SHP77 (cell line): ENCODE data around the gene TIGIT.
A peak's percentile ranks its signal among the peaks of the same experiment; 100 is the strongest.

ENCODE experiments used
- DNase-seq, 2 experiments: peaks; one replicate each; lab custom pipeline; 2025; lab: John Stamatoyannopoulos, UW

Gene TIGIT

DNA sequence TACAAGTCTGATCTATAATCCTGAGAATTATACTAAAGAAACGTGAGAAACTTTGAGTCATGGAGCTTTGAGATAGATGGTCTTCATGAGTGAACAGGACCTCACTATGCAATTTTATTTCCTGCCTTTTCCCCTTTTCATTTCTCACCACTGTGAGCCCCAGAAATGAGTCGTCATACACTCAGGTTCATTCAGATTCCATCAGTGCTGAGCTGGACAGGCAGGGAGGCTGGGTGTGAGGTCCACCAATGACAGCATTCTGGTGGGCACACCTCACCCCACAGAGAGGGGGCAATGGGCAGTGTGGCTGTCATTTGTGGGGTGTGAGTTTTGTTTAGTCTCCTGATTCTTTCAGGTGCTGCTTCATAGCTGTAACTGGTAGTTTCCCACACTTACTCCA, 16.9 kb downstream of the TIGIT start:
- no peak for DNase-seq

DNA sequence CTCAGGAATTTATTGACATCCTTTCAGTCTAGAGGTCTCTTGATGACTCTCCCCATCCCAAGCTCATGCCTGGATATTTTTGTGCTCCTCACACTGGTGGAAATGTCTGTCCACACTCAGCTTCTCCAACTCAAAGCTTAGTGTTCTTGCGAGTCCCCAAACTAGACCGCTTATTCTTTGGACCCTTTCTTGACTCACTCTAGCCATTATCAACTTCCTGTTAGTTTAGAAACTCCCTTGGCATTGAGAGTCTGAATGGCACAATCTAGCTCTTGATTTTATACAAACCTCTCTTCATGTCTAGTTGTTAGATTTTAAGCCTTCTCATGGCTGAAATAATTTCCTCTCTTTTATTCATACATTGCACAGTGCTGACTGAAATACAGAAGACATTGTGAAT, 19.6 kb downstream of the TIGIT start:
- no peak for DNase-seq

DNA sequence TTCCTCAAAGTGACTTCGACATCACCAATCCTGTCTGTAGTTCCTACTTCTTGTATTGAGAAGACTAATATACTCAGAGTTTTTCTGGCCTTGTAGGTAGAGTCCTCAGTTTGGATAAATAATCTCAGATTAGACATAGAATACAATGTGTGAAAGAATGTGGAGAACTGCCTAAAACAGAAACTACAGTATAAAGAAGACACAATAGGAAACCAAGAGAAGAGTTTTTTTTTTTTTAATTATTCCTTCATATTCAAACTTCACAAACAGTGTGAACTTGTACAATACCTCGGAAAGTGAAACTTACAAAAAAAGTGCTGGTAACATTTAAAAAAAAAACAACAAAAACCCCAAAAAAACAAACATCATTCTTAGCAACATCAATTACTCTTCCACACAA, 20.5 kb downstream of the TIGIT start:
- no peak for DNase-seq

DNA sequence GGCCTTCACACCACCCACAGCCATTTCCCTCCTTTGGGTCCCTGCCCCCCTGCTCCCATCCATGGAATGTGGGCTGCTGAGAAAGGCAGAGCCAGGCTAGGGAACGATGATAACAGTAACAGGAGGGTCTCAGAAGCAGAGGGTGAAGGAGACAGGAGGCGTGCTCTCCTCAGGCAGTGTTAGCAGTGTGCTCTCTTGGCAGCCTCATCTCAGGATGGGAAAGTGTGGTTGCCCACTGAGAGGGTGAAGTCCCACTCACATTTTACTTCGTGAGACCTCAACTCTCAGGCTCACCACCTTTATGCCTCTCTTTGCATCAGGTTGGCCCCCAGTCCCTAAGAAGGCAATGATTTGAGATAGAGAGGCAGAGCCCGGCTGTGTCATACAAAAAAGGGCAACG, 24.5 kb downstream of the TIGIT start:
- no peak for DNase-seq

DNA sequence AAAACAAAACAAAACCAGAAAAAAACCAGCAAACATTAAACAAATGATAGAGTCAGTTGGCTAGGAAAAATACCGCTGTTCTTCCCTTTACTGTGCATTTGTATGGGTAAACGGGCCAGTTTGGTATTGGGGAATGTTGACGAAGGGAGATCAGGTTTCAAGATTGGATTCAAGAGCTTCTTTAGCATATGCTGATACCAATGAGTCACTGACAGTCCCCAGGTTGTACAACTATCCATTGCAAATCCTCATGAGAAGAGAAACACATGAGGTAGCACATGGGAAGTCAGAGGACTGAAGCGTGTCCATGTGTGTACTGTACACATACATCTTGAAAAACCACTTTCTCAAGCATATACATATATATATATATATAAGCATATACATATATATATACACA, 25.6 kb downstream of the TIGIT start:
- DNase-seq, result peak; percentile 70 to 72

DNA sequence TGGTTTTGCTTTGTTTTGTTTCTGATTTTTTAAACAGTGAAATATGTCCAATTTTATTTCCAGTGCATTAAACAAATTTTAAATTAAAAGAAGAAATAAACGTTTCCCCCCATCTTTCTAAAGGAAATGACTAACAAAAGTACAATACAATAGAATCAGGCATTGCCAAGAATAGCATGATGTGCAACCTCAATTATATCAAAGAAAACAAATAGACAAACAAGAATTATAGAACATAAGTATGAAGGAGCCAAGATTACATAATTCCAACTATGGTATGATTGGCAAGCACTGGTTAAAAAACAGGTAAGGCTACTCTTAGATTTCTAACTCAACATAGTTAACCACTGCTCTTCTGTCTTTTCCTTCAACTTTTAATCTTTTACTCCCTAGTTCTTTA, 26.4 kb downstream of the TIGIT start:
- no peak for DNase-seq

DNA sequence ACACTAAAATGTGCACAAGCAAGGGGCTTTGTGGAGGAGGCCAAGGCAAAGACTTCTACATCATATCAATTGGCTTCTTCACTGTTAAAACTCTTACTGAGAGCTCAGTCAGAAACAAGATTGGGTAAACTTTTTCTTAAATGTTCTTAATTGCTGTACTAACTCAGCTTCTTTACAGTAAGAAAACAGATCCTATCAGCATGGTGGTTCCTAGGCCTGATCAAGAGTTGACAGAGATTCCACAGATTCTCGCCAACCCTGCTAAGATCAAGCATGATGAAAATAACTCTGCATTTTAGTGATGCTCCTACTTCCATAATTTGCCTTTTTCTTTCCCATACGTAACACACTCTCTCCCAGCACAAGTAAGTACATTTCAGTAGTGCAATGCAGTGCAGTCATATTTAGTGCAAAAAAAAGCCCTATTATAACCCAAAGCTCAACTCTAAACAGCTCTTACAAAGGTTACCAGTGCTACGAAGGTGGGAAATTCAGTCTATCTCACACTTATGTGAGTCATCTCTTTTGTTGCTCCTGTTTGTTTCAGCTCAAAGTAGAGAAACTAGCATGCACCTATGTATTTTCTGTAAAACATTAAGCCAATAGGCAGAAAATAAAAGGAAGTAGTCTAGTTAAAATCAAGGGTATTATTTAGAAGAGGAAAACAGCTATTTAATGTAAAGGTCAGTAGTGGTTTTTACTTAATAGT, 29.9 kb downstream of the TIGIT start:
- DNase-seq, result no peak

DNA sequence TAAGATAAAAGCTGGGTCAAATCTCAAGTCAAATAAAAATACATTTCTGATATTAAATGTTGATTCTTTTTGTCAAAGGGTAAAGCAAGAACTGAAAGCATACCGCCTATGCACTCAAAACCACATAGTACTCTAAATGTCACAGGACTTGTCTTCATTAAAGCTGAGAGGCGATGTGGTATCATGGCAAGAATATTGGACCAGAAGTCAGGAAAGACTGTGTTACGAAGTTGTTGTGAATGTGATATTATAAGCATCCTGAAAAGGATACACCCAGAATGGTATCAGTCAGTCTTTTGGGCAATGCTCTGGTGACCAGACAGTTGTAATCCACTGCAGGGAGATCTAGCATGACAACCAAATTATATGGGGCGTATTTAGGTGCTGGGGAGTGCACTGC, 33.8 kb downstream of the TIGIT start:
- no peak for DNase-seq

DNA sequence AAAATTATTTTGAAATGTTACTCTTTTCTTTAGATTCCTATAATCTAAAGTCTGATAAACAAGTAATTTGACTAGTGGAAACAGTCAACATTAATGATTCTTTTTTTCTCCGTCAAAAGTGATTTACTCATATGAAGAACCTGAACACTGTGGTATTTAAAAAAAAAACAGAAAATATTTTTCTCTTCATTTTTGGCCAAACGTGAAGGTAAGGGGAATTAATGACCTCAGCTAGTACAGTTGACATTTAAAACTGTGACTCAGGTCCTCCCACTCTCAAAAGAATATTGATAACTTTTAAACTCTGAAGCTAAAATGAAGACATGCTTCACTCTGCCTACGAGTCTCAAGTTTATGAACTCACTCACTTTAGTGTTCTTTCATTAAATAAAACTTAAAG, 34.5 kb downstream of the TIGIT start:
- no peak for DNase-seq

DNA sequence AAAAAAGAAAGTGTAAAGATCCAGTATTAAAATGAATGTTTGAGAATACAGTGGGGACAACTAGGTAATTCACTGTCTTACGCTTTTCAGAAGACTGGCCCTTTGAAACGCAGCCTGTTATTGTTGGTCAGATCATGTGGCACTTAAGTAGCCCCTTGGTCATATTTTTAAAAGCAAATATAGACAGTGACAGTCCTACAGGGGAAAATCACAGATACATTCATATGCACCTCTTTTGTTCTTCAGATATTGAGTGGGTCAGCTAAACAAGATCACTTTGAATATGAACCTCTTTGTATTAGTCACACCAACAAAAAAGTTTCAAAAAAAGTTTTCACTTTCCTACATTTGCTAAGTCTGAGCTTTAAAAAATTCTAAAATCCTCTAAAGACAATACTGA, 36.0 kb downstream of the TIGIT start:
- no peak for DNase-seq

DNA sequence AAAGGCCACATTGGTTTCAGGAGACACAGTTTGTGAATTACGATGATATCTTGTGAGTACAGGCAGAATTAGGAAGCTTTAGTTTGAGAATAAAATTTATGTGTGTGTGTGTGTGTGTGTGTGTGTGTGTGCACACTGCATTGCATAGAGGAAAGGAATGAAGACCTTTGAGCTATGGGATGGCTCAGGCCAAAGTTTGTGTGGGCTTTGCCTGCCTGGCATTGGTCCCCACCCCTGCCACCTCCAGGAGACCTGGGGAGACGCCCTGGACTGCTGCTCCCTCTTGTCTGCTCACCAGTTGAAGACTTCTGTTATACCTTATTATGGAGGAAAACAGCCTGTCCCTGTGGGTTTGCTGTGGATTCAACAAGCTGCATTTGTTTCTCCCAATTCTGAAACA, 37.2 kb downstream of the TIGIT start:
- no peak for DNase-seq

DNA sequence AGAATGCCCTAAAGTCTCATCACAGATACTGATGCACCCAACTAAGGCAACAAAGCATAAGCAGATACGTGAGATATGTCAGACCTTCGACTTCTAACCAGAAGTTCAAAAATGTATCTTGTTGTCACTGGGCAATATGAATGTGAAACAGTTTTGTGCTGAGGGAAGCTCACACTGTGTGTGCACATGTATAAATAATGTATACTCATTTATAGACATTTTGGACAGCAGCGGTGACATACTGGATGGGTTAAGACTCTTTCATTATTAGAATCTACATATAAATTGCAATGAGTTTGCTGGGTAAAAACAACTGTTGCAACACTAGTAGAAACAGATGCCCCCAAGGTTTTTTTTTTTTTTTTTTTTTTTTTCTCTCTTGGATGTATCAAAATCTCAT, 37.9 kb downstream of the TIGIT start:
- DNase-seq, result no peak

DNA sequence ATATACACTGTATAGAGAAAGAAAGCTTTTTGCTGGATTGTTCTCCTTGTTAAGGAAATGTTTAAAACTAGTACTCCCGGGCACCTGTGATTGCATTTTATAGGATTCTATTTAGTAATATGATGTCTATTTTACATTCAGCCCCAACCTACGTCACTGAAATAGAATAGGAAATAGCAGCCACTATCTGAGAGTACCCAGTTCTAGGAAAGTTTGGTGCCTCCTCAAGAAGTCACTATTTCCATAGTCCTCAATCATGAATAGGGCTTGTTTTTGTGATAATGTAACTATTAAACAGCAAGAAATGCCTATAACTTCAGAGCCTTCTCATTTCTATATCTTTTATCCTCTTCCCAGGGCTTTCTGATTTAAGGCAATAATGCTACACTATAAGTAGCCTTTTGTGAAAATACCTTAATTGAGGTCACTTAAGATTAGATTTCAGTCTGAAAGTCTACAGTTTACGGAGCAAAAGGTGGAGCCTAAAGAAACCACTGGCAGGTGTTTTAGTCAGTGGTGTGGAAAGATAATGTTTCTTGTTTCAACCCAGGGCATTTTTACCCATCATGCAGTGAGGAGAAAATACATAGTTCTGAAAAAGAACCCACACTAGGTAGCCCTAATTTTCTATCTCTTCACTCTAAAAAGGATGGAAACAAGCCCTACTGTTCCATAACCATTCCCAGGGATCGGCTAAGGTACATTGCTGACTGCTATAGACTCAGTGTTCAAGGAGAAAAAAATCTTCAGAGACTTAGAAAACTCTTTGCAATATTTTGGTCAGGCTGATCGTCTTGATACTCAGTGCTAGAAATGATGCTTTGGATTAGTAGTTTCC, 38.7 kb downstream of the TIGIT start:
- no peak for DNase-seq

DNA sequence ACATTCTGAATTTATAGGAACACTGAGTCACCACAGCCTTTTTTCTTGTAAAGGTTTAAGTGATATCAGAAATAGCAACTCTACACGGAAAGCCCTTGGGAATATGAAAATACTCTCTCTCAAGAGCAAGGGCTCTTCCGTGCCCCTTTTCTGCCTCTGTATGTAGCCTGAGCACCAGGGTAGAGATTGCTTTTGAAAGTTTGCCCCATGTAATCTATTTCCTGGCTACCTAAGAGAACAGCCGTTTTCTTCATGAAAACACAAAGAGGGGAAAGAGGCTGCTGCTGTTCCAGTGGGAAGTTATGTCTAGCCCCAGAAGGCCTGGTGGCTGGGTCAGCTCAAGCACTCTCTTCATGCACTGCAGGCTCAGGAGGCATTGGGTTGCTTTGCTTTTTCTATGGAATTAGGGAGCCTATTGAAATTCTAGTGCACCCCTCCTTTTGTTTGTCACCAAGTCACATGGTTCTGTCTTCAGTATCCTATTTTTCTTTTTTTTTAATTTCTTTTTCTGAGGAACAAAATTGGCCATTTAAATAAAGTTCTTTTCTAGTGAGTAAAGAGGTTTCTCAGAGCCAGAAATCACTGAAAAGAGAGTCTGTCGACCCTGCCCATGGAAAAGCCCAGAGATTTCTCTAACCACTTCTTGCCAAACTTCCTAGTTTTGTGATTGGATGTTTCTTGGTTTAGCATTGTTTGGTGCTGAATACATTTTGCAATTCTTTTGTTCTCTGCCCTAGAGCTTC, 39.5 kb downstream of the TIGIT start:
- no peak for DNase-seq

DNA sequence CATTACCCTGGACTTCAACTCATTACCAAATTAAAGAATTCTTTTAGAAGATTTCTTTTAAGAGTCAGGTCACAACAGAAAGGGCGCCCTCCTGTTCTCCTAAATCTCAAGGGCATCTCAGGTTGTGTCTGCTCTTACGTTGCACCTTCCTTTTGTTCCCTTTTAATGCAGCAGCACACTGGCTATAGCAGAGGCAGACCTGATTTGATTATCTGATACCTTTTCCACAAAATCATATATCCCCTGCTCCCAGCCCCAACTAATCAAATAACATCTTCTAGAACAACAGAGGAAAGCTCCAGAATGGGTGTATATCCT, 40.1 kb downstream of the TIGIT start:
- no peak for DNase-seq

DNA sequence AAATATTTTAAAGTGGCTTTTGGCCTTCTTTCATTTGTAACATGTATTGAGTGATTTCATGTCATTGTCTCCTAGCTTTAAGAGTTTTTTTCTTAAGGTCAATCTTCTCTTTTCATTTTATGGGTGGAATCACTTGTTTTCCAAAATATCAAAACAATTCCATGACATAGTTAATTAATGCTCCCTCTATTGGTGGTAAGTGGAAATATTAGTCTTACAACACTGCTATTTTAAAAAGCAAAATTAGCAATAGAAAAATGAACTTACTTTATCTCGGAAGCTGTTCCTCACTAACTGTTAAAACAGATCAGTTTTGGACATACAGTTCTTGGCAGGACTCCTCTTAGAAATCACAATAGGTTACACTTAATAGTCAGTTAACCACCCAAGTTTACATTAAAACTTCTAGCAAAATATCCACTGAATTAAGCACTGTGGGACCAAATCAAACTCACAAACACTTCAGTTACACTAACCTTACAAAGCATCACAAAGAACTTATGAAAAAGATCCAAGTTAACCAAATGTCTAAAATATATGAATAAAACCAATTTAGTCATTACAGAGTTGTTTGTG, 42.4 kb downstream of the TIGIT start:
- DNase-seq, result no peak

DNA sequence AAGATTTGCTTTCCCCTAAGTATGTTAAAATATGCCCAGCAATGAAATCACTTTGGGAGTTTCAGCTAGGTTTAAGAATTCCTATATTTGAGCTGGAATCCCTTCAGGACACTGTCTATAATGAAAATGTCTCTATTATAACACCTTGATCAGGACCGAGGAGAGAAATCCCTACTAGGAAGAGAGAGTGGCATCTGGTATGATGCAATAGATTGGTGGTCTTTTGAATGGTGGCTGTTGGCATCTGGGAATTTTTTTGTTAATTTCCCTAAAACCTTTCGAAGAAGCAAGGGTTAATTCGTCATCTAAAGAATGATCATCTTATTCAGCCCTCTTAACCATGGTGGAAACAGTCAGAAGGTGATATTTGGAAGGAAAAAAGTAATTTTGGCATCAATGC, 43.0 kb downstream of the TIGIT start:
- DNase-seq, result no peak

DNA sequence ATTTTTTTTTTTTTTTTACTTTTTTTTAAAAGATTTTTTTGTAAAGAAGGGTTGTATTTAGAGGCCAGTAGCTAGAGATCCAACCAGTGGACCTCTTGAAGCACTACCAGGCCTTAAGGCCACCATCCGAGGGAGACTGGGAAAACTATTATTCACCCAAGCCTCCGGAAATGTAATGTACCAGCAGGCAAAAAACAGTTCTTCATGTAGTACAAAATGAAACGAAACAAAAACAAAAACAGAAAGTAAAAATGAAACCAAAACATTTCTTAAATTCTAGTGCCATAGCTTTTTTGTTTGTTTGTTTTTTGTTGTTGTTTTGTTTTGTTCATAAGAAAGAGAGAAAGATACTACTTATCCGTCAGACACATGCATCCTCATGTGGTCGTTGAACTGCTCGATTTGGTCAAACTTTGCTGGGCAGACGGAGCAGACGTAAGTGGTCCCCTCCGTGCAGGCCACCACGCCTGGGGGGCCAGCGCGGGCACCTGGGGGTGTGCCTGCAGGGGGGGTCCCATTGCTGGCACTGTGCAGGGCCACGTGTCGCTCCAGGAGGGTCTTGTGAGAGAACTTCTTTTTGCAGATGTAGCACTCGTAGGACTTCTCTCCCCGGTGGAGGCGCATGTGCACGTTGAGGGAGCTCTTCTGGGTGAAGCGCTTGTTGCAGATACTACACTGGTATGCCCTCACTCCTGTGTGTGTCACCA, 45.0 kb downstream of the TIGIT start:
- DNase-seq, result no peak

DNA sequence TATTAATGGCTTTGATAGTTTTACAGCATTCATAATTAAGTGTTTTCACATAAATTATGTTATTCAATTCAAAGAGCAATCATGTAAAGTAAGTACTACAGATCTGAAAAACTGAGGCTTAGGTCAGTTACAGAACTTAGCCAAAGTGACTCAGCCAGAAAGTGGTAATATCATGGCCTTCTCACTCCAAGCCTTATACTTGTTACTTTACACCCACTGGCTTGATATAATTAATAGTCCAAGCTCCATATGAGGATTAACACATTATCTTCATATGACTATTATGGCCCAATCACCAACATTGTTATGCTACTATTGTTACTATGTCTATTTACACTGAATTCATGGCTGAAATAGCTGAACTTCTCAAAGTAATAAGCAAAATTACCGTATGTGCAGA, 50.7 kb downstream of the TIGIT start:
- DNase-seq, result no peak

DNA sequence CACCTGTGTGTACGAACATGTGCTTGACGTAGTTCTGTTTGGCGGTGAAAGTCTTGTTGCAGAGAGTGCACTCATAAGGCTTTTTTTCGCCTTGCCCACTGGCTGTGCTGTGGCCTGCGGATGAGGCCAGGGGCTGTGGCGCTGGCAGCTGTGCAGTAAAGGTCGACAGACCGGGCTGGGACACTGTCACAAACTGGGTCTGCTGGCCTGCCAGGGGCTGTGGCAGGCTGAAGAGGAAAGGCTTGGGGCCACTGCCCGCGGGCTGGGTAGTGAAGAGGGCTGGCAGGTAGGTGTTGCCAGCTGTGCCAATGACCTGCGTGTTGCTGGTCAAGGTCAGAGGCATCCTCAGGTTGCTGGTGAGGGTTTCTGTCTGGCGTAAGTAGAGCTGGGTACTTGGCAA, 56.4 kb downstream of the TIGIT start:
- DNase-seq, result no peak

DNA sequence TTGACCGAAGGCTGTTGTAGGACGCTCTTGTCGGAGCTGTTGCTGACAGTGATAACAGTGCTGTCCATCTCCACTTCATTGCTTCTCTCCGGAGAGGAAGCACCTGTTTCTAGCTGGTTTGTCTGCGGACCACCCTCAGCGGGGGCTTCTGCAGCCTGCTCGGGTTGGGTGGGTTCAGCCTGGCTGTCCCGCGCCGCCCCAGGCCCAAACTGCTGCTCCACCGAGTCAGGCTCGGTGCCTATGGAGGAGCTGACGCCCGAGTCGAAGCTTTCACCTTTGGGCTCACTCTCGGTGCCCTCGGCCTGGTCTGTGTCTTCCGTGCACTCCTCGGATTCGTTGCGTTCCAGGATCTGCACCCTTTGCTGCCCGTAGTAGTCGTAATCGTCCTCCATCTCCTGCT, 56.9 kb downstream of the TIGIT start:
- DNase-seq, result no peak

DNA sequence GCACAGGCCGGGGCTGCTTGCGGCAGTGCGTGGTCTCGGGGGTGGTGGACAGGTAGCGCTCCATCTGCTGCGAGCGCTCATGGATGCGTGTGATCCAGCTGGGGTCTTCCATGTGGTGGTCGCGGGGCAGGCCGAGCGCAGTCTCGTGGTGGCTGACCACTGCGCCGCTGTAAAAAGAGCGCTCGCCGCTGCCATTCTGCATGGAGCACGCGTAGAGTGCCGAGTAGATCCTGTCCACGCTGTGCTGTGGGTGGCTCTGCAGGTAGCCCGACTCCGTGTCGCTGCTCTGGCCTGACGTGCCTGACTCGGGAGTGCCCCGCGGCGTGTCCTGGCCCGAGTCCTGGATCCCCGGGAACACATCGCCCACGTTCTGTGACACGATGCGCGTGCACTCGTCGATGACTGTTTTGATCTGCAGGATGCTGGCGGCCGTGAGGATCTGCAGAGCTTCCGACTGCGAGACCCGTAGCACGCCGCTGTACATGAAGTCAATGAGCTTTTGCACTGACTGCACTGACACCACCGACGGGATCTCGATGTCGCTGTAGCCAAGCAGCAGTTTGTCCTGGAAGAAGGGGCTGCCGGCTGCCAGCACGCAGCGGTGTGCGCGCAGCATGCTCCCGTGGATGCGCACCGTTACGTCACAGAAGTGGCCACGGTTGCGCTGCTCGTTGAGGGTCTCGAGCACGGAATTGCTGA, 57.4 kb downstream of the TIGIT start:
- DNase-seq, result no peak
